Muscle of arm (tissue), 12 donors: ENCODE data around the gene ACP6. TPM values are rescaled to one million over a fixed set of nuclear protein-coding genes. Genes with fewer than 3 reads are reported as not detected.
"Not testable (repeated sequence)": the region's sequence is repeated elsewhere in the genome, so short reads cannot be mapped to it uniquely, and the experiment has no call there.

Experiments used
- DNase-seq: peaks from one replicate; pipeline ENCODE4 v3.0.0-alpha.2; 2013
- polyA plus RNA-seq, 12 donors: library from polyadenylated mRNA; unstranded; fragments of 120-200 nt; gene quantifications; one replicate each; pipeline ENCODE4 v1.2.1, GENCODE V29; 2013; ENCODE audit not compliant: insufficient read length in 12 of 12

The ACP6 gene
- polyA plus RNA-seq, 12 donors = 3.8 to 11.6 (median 9.4) TPM; not detected in 1

DNA sequence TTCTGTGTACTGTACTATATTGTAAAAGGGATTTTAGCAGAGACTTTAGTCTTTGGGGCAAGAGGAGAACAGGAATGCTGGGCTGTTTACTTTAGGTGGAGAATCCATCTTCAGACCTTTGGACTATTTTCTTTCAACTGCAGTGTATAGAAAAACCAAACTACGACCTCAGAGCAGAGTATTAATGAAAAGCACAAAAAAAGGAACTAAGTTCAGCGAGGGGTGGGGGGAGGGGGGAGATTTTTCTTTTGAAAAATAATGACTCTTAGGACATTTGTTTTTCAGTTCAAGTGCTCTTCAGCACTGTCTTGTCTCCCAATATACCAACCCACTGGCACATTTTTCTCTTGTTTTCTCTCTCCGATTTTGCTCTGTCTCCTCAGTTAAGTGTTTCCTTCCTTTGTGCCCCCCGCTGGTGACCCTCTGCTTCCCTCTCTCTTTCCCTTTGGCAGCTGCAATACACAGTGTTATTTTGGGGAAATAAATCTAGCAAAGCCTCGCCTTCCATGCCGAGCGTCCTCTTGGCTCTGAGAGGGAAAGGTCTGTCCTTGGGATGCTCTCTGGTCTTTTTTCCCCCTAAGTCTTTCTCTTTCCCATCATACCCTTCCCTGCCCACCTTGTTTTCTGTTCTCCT is 44.8 kb downstream of the ACP6 start:
- no peak for DNase-seq

DNA sequence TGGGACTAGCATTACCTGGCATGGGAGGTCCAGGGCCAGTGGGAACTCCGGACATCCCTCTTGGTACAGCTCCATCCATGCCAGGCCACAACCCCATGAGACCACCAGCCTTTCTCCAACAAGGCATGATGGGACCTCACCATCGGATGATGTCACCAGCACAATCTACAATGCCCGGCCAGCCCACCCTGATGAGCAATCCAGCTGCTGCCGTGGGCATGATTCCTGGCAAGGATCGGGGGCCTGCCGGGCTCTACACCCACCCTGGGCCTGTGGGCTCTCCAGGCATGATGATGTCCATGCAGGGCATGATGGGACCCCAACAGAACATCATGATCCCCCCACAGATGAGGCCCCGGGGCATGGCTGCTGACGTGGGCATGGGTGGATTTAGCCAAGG is 45.8 kb downstream of the ACP6 start:
- no peak for DNase-seq

DNA sequence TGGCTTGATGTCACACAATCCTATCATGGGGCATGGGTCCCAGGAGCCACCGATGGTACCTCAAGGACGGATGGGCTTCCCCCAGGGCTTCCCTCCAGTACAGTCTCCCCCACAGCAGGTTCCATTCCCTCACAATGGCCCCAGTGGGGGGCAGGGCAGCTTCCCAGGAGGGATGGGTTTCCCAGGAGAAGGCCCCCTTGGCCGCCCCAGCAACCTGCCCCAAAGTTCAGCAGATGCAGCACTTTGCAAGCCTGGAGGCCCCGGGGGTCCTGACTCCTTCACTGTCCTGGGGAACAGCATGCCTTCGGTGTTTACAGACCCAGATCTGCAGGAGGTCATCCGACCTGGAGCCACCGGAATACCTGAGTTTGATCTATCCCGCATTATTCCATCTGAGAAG is 46.3 kb downstream of the ACP6 start:
- DNase-seq = no peak

DNA sequence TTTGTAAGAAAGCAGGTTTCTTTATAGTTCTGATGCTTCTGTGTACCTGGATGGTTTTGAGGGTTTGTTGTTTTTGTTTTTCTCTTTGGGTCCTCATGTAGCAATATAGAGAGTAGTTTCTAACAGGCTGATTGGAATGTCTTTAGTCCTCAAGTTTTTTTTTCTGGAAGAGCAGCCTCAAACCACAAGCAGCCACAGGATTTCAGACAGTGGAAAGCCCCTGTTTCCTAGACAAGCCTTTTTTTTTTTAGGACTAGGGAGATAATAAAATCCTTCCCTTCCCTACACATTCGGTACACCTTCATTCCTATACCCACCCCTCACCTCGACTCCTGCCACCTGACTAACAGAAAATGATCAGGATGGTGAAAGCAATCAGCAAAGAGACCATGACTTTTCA is 47.6 kb downstream of the ACP6 start:
- DNase-seq = no peak

DNA sequence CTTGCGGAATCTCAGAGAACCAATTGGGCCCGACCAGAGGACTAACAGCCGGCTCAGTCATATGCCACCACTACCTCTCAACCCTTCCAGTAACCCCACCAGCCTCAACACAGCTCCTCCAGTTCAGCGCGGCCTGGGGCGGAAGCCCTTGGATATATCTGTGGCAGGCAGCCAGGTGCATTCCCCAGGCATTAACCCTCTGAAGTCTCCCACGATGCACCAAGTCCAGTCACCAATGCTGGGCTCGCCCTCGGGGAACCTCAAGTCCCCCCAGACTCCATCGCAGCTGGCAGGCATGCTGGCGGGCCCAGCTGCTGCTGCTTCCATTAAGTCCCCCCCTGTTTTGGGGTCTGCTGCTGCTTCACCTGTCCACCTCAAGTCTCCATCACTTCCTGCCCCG is 49.8 kb downstream of the ACP6 start:
- DNase-seq = no peak

DNA sequence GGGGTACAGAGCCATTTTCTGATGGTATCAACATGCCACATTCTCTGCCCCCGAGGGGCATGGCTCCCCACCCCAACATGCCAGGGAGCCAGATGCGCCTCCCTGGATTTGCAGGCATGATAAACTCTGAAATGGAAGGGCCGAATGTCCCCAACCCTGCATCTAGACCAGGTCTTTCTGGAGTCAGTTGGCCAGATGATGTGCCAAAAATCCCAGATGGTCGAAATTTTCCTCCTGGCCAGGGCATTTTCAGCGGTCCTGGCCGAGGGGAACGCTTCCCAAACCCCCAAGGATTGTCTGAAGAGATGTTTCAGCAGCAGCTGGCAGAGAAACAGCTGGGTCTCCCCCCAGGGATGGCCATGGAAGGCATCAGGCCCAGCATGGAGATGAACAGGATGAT is 50.6 kb downstream of the ACP6 start:
- no peak for DNase-seq

DNA sequence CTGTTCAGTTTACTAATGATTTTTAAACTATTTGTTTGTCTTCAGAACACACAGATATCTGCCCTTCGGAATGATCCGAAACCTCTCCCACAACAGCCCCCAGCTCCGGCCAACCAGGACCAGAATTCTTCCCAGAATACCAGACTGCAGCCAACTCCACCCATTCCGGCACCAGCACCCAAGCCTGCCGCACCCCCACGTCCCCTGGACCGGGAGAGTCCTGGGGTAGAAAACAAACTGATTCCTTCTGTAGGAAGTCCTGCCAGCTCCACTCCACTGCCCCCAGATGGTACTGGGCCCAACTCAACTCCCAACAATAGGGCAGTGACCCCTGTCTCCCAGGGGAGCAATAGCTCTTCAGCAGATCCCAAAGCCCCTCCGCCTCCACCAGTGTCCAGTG is 51.6 kb downstream of the ACP6 start:
- no peak for DNase-seq

DNA sequence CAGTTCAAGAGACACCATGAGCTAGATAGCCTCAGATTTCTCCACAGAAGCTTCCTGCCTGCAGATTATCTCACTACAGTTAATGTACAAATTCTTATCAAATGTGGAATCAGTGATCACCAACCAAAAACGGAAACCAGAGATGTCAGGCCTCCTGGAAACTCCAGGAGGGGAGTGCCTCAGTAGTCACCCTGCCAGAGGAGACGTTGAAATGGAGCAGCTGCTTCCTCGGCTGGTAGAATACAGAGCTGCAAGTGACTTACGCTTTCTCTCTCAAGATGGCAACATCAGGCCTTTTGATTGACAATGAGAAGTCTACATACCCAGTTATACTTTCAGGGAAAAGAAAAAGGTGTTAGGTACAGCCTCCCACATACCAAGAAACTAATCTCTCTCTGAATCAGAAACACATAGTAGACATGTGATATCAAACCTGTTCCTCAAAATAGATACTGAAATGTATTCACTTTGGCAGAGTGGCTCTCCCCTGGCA is 52.2 kb downstream of the ACP6 start:
- DNase-seq = no peak

DNA sequence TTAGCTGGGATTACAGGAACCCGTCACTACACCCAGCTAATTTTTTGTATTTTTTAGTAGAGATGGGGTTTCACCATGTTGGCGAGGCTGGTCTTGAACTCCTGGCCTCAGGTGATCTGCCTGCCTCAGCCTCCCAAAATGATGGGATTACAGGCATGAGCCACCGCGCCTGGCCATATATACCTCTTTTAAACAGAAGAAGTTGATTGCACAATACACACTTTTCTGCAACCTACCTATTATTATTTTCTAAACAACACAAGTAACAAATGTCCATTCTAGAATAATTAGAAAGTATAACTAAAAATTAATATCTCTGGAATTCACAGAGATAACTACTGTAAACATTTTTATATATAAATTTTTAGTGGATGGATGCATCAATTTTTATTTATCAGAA is 55.4 kb downstream of the ACP6 start:
- DNase-seq = not testable (repeated sequence)

DNA sequence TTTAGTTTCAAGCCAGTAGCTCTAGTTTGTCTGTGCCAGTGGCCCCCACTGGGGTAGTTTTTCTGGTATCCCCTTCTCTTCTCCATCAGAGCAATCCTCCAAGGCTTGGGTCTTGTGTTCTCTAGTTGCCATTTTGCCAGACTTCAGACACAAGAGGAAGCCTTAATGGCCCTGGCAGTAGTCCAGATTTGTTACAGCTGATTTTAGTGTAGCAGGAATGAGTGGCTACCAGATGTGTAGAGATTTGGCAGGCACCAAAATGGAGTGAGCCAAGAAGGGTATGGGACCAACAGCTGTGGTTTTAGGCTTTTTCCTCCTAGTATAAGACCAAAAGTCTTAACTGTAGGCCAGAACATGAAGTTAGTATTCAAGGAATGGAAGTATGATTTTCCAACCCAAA is 56.8 kb downstream of the ACP6 start:
- peak; percentile 34 for DNase-seq

DNA sequence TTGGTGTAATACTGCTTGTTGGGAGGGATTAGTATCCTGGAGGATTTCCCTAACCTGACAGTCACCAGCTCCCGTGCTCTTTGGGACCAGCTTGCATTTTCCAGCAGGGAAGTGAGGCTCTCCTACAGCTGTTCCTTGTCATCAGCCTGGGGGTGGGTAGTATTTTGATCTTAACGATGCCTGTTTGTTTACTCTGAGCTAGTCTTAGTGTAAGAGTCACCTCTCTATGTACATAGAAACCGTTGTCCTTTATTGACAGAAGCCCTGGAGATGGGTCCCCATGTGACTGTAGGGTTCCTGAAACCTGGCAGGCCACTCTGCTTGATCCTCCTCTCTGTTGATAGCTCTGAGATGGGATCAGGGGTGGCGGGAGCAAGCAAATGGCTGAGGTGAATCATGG is 58.0 kb downstream of the ACP6 start:
- DNase-seq = no peak

DNA sequence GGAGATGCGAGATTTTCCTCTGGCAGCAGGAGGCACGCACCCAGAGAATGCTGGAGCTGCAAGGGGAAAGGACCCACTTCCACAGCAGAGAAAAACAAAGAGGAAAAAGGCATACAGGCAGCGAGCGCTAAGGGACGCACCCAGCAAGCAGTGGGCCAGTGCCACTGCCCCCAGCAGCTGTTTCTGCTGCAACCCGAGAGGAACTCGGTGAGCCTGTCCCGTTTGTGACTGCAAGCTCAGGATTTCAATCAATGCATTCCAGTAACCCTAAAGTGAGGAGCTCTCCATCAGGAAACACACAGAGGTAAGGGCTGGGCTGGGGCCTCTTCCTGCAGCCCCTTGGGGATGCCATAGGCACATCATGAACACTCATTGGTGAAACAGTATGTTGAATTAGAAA is 58.7 kb downstream of the ACP6 start:
- DNase-seq = no peak

DNA sequence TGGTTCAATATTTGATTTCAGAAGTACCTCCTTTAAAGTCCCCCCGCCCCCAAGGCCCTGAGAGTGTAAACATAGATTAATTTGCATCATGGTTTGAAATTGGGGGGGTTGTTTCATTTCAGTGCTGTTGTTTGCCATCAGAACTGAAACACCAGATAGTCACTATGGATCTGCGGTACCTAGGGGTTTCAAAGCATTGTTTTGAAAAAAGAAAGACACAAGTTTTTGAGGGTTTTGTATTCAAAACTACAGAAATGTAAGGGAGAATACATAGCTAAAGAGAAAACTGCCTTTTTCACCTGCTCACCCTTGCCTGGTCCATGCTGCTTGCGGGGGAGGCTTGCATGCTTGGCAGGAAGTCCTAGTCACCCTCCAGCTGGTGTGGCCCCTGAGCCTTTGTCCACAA is 59.3 kb downstream of the ACP6 start:
- DNase-seq = no peak

DNA sequence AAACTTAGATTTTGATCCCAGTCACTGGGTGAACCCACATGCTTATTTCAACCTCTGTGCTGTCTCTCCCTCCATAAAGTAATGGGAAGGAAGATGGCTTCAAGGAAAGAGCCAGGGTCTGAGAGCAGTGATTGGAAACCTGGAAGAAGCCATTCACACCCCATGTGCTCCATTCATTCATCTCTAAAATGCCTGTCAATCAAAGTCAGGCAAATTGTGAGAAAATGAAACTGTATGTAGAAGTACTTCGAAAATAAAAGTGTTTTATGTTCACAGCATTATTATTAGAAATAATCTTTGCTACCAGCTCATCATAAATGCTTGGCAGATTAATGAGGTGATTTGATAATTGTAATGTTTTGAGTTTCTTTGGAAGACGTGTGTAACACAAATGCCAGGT is 61.0 kb downstream of the ACP6 start:
- no peak for DNase-seq

DNA sequence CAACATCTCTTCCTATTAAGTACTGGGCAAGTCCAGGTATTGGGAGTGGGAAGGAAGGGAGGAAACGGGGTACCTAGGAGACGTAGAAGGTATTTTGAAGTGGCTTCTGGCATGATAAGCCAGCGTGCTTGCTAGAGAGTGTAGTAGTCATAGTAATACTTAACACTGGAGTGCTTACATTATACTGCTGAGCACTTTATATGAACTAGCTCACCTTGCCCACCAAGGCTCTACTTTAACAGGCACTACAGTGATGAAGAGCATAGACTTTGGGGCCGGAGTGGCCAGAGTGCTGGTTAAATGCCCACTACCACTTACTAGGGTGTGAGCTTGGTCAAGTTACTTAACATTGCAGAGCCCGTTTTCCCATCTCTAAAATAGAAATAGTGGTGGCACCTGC is 61.7 kb downstream of the ACP6 start:
- DNase-seq = no peak

DNA sequence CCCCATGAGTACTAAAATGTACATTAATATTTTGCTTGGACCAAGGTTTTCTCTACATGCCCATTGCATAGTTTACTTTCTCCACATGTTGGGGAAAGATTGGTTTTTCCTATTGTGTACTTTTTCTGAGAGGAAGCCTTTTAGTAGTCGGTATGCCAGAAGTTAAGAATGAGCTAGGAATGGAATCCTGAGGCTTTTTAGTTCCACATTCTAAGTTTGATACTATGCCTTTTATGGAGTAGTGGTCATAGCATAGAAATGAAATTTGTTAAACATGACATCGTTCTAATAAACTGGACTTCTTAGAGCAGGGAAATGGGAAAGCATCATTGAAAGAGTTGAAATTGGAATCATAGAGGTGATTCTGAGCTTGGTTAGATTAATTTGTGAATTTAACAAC is 64.7 kb downstream of the ACP6 start:
- no peak for DNase-seq

DNA sequence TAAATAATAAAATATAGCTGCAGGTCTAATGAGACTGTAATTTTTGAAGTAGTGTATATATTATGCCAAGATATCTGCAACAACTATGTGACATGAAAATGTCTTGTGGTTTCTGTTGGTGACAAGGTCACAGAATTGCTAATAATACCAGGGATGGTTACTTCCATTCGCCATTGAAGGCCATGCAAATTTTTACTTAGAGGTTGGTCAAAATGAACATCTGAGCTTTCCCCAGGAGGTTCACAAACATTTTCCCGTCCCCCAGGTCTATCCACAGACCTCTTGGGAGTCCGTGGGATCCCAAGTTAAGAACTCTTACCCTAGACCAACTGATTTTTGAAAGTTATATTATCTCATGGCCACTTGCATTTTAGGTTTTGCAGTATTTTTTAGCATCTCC is 66.3 kb downstream of the ACP6 start:
- DNase-seq = no peak

DNA sequence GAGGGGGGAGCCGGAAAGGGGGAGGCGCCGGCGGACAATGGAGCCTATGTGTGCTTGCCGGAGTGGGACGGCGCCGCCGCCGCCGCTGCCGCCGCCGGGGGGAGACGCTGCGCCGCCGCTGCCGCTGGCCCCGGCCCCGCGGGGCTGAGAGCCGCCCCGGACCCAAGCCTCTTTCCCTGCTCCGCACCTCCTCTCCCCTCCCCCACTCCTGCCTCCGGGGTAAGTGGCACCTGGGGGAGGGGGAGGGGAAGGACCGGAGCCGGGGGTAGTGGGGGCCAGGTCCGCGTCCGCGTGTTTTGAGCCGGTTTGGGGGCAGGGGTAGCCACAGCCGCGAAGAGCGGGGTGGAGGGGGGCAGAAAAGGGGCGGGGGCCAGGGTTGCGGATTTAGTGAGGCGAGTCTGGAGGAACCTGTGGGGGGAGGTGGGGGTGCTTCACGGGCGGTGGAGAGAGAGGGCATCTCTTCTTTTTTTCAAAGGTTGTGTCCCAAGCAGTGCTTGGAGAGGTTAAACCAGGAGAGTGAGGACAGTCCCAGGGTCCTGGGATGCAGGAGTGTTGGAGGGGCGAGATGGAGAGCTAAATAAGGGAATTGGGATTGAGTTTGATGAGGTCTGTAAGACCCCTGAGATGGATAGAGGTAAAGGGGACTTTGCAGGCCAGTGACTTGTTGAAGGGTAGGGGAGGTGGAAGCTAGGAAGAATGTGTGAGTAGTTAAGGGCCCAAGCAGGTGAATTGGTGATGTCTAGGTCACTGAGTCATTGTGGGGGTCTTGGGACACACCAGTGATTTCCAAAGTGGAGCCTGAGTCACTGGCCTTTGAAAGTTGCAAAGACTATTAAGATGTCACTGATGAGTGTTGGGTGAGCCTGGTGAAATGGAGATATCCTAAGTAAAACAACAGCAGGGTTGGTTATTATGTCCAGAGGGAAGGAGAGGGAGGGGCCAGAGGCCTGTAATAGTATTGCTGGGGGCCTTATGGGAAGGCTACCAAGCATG is 69.9 kb downstream of the ACP6 start:
- no peak for DNase-seq

DNA sequence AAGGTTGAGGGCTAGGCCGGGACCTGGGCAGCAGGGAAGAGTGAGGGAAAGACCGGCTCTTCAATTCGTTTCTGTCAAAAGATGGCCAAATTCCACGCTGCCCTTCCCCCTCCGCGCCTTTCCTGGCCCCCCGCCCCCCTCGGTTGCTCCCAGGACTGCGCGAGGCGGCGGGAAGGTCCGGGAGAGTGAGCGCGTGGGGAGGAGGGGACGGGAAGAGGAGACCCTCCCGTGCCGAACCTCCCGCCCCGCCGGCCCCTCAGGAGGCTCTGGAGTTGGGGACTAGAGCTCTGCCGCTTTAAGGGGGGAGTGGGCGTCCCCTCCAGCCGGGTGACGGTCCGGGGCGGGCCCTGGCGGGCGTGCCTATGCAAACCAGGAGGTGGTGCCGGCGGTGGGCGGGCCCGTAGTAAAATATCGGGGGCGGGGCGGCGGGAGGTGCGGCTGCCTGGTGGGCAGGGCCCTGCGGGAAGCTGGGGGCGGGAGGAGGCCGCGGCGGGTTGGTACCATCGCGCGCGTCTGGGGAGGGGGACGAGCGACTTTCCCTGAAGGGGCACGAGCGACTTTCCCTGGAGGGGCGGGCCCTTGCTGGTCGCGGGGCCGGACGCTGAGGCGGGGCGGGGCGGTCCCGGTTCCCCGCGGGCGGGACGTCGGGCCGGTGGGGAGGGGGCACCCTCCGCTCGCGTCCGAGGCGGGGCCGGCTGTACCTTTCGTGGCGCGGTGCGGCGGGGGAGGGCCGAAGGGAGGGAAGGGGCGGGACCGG is 70.8 kb downstream of the ACP6 start:
- DNase-seq = peak; percentile 95

DNA sequence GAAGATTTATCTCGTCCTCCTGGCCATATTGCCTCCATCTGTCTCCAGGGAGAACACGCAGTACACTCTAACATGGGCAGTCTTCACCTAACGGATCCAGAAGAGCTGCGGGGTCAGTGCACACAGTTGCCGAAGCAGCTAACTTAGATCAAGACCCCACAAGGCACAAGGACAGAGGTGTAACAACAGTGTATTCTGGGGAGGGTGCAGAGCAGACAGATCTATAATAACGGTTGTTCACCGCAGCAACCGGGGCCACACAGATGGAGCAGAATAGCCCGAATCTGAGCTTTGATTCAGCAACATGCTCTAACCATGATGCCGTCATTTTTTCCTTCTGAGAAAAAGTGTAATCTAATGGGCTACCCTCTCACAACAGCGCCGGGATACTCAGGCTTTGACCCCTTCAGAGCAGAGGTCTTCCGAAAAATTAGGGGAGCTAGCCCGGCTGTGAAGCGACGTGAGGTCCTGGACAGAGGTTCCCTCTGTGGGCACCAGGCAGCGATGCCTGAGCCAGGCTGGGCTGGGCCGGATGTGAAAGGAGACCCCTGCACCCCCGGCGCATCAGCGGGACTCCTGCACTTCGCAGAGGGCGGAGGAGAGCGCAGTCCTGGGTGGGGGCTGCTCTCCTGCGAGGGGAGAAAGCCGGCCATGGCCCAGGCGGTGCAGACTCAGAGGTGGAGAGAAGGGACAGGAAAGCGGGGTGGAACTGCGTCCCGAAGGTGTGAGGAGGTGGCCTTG is 71.5 kb downstream of the ACP6 start:
- peak; percentile 68 for DNase-seq

DNA sequence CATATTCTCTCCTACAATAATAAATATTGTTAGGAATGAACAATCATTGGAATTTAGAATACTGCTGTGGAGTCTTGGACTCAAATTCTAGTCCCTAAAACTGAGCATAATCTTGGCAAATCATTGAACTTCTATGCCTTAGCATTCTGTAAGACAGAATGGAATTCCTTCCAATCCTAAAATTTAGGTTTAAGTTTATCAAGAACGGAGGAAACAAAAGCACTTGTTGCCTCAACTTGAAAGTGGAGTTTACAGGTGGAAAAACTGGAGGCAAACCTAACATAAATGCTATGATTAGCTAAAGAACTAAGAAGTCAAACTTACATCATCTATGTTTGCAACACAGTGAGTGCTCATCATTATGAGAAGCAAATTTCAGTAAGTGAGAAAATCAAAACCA is 73.3 kb downstream of the ACP6 start:
- DNase-seq = no peak
